ENCODE measurements around the gene IL10.

Gene IL10

GRCh38 chr1:206787891-206788290 is 15.6 kb upstream of the IL10 start (continued):
- no peak for TF ChIP-seq CSRNP3 (CRISPR knock-in tag; IDR thresholded peaks at IDR 0.05)

GRCh38 chr1:206786212-206786886 is 14.1 kb upstream of the IL10 start:
- no peak for ATAC-seq
- TF ChIP-seq RARB (CRISPR knock-in tag; IDR thresholded peaks at IDR 0.05) (no peak), PATZ1 (CRISPR knock-in tag; IDR thresholded peaks at IDR 0.05; ENCODE audit: borderline replicate concordance) (no peak), ISL1 (CRISPR knock-in tag; IDR thresholded peaks at IDR 0.05) (no peak), ZNF565 (CRISPR knock-in tag; conservative IDR thresholded peaks at IDR 0.05; ENCODE audit: low read depth) (no peak), ESRRG (CRISPR knock-in tag; IDR thresholded peaks at IDR 0.05) (no peak), POU6F1 (CRISPR knock-in tag; IDR thresholded peaks at IDR 0.05; ENCODE audit: borderline replicate concordance, low read depth) (no peak)

GRCh38 chr1:206785182-206785765 is 13.0 kb upstream of the IL10 start:
- no peak for ATAC-seq
- TF ChIP-seq TOX (CRISPR knock-in tag; IDR thresholded peaks at IDR 0.05; ENCODE audit: borderline replicate concordance) (no peak), OSR1 (CRISPR knock-in tag; IDR thresholded peaks at IDR 0.05) (no peak), CREB5 (CRISPR knock-in tag; IDR thresholded peaks at IDR 0.05; ENCODE audit: low read depth) (no peak), ZFP30 (CRISPR knock-in tag; IDR thresholded peaks at IDR 0.05) (no peak), ZFP3 (CRISPR knock-in tag; IDR thresholded peaks at IDR 0.05) (no peak), PPARA (CRISPR knock-in tag; IDR thresholded peaks at IDR 0.05; ENCODE audit: borderline replicate concordance) (no peak), GLIS3 (CRISPR knock-in tag; IDR thresholded peaks at IDR 0.05) (no peak), ISL1 (CRISPR knock-in tag; IDR thresholded peaks at IDR 0.05) (no peak), ZNF70 (CRISPR knock-in tag; IDR thresholded peaks at IDR 0.05) (no peak), BACH2 (CRISPR knock-in tag; IDR thresholded peaks at IDR 0.05; ENCODE audit: borderline replicate concordance) (no peak), PATZ1 (CRISPR knock-in tag; IDR thresholded peaks at IDR 0.05; ENCODE audit: borderline replicate concordance) (no peak), ESRRG (CRISPR knock-in tag; IDR thresholded peaks at IDR 0.05) (no peak), ZNF565 (CRISPR knock-in tag; conservative IDR thresholded peaks at IDR 0.05; ENCODE audit: low read depth) (no peak), SNAI2 (CRISPR knock-in tag; IDR thresholded peaks at IDR 0.05) (no peak), TSHZ2 (CRISPR knock-in tag; IDR thresholded peaks at IDR 0.05) (no peak)
